NOMO-1 (cell line): Measurements from ENCODE around the gene CPO.
"Not testable (repeated sequence)": the region's sequence is repeated elsewhere in the genome, so short reads cannot be mapped to it uniquely, and the experiment has no call there.

Experiments
- DNase-seq, 2 experiments: peaks; one replicate each; lab custom pipeline; 2025; ENCODE audit not compliant: unreplicated experiment in 2 of 2; lab: John Stamatoyannopoulos, UW

The CPO gene

DNA sequence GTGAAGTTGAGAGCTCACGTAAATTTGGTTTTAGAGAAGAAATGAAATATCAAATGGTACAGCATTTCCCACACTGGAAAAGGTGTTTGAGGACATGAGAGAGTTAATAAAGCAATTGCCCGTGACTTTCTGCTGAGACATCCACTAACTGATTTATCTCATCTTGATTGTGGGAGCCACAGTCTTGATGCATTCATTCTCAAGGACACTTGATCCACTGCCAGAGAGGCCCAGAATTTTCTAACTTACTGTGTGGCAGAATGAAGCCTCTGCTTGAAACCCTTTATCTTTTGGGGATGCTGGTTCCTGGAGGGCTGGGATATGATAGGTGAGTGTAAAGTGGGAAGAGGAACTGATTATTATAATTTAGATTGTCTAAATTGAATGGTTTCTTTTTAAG lies at the start of gene CPO:
Gene CPO, plus strand, starts transcription at position 179 of the 400 bp plus-strand sequence. Its CDS starts 82 bp downstream, at position 261.
- DNase-seq = no peak

DNA sequence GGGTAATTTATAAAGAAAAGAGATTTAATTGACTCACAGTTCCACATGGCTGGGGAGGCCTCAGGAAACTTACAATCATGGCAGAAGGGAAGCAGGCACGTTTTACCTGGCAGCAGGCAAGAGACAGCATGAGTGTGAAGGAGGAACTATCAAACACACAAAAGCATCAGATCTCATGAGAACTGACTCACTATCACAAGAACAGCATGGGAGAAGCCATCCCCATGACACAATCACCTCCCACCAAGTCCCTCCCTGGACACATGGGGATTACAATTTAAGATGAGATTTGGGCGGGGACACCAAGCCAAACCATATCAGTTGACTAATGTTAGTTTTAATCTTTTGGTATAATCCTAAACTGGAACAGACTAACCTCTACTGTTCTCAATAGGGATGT lies 49.1 kb upstream of the CPO start:
- no peak for DNase-seq

GRCh38 chr2:206890926-206891325 lies 48.4 kb upstream of the CPO start:
- peak in 1 of 2 experiments; percentile 6 for DNase-seq

- peak in 1 of 2 experiments; percentile 31 for DNase-seq
These were observed 24.2 kb upstream of the CPO start for GRCh38 chr2:206915121-206915520.

DNA sequence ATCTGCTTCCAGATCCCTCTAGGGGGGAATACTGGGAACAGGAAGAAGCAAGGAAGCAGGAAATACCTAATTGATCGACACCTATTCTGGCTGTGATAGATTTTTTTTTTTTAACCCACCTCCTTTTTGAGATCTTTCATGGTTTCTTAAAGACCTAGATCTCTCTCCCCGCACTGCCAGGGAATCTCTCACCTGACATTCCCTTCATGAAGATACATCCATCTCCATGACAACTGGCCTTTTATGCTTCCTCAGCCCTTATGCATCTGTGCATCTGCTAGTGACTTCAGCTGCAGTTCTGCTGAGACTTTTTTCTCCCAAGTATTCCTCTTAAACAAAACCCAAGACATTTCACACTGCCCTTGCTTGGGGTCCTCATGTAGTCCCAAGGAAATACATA lies 21.1 kb upstream of the CPO start:
- no peak for DNase-seq

GRCh38 chr2:206920310-206920709 lies 19.0 kb upstream of the CPO start:
- no peak for DNase-seq

- DNase-seq = no peak
These were observed 18.4 kb upstream of the CPO start for GRCh38 chr2:206920951-206921350.

DNA sequence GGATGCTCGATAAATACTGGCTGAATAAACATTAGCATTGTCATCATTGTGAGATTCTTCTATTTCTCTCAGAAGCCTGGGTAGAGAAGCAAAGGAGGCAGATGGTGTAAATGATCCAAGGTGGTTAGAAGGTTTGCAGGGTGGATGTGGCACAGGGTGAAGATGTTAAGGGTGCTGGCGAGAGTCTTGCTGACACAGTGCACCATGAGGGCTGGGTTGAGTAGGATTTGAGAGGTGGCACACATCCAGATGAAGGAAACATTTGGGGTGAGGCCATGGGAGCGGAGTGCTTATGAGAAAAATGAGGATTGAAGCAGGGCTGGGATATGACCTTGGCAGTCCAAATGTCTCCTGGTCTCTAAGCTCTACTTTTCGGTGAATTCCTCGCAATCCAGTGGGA lies 17.8 kb upstream of the CPO start:
- no peak for DNase-seq

DNA sequence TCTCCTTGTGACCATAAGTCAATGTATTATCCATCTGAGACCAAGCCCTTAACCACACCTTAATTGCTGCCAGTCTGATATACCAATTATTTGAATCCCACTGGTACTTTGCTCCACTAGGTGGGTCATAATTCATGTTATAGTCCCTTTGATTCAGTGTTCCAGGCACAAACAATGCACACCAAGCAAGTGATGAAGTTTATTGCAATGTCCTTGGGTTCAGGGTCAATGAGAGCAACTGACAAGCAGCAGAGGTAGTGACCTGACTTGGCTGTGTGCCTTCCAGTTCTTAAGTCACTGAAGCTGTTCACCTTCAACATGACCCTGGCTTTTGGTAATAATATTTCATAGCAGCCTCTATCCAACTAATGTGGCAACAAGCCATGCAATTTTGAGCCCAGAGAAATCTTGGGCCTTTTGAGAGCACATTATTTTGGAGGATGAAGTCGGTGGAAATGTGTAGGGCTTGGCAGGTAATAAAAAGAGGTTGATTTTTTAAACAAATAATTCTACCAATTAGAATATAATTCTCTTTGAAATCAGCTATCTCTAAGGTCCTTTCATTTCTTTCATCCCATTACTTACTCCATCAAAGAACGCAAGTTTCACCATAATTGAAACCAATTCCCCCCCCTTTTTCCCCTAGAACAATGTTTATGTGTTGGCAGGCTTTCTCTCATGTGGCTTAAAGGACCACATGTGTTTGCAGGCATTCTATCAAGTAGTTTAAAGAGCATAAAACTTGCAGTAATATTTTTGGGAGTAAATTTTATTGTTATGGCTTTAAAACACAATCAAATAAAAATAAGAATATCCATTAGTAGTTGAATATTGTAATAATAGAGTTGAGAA lies 3.1 kb upstream of the CPO start:
- DNase-seq = no peak

DNA sequence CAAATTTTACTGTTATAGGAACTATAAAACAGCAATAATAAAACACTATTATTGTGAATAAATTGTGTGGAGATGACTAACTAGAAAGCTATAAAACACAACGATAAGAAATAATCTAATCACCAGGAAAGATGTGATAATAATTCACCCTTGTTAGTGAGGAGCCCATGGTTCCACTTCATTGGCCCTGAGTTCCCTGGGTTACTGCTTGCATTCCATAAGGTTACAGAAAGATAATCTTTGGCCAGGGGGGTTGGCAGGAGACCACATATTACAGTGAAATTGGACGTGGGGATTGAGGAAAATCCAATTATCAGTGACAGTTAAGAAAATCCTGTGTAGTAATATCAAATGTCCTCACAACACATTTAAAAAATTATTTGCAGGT lies 2.5 kb upstream of the CPO start:
- DNase-seq = no peak

GRCh38 chr2:206937555-206937954 lies 1.8 kb upstream of the CPO start:
- DNase-seq = peak in 1 of 2 experiments; percentile 8

DNA sequence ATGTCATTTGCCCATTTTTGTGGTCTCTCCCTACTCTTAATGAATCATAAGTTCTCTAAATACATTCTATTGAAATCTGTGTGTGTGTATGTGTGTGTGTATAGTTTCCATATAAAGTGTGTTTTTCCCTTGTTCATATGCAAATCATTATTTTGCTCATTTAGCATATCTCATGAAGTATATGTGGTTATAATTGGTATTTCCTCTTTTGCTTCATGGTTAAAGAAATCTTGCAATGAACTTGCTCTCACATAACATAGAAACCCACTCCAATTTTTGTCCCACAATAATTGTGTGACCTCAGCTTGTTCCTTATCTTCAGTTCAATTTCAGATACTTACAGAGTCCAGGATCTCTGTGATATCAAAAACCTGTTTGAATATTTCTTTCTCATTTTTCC lies 1.2 kb downstream of the CPO start:
- no peak for DNase-seq

DNA sequence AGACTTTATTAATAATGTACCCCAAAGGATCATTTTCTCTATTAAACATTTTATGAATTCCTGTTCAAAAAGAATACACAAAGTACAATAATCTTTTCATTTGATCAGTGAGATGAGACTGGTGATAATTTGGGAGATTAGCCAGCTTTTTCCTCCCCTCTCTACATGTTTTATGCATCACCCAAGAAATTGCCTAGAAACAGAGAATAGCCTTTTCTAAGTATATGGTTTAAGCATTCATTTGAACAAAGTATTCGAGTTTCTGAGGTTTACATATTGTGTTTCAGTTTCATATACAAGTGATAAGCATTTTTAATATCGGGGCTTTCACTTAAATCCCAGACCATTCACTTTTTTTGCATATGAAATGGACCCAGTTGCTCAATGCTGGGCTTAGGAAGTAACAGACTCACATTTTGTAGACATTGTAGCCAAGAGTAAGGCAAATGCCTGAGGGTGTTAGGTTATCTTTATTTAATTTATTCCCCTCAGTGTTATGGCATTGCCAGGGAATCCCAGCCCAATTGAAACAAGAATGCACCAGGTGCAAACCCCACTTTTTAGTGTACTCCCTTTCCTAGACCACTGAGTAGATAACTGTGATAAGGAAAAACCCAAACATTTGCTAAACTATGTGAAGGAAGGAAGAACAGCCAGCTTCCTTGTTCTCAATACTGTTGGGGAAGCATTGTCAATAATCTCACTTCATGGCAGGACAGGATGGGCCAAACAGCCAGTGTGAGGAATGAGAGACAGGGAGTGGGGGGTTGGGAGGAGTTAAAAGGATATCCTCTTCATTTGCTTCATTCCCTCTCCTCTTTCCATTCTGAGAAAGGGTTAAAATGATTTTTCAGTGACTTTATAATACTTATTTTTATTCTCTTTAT lies 3.5 kb downstream of the CPO start:
- no peak for DNase-seq

GRCh38 chr2:206953404-206953803 lies 14.1 kb downstream of the CPO start:
- DNase-seq = not testable (repeated sequence)

DNA sequence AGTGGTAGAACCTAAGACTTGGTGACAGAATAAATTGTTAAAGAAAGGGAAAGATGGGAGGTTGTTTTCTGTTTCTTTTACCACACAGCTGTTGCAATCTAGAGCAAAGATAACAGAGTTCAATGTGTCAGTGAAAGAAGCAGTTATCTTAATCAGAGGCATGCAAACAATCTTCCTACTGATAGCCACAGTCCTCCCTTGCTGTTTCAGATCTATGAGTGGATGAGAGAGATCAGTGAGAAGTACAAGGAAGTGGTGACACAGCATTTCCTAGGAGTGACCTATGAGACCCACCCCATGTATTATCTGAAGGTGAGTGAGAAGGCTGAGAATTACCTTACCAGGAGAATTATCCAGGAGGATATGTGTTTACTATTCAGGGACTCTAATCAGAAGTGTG lies 15.9 kb downstream of the CPO start:
- DNase-seq = no peak

GRCh38 chr2:206958261-206958660 lies 18.9 kb downstream of the CPO start:
- peak; percentile 43 to 80 for DNase-seq

- DNase-seq = no peak
These were observed 23.6 kb downstream of the CPO start for GRCh38 chr2:206962966-206963365.

- no peak for DNase-seq
These were observed 29.1 kb downstream of the CPO start for GRCh38 chr2:206968134-206969086.

DNA sequence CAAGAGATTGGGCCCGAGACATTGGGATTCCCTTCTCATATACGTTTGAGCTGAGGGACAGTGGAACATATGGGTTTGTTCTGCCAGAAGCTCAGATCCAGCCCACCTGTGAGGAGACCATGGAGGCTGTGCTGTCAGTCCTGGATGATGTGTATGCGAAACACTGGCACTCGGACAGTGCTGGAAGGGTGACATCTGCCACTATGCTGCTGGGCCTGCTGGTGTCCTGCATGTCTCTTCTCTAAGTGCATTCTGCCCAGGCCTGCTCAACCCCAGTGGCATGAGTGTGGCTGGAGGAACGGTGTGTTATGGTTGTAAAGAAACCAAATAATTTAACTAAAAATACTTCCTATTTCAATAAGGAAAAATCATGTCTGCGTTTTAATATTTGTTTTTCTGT lies 29.9 kb downstream of the CPO start:
- DNase-seq = no peak

- DNase-seq = peak; percentile 5 to 43
These were observed 31.5 kb downstream of the CPO start for GRCh38 chr2:206970589-206971360.
